Jurkat, Clone E6-1 (cell line): Measurements from ENCODE around the gene TSEN34.
"Not testable (repeated sequence)": the region's sequence is repeated elsewhere in the genome, so short reads cannot be mapped to it uniquely, and the experiment has no call there.

Source experiments
- DNase-seq: peaks from one replicate; pipeline ENCODE4 v3.0.0-alpha.2; 2011; ENCODE audit warnings: low read depth, low spot score
- H3K4me3 ChIP-seq: 2 replicates; pipeline ENCODE4 v1.5.1; 2011; ENCODE audit warnings: mild to moderate bottlenecking, low read length, control low read depth, moderate library complexity

The TSEN34 gene

GRCh38 chr19:54222474-54223276 is 31.6 kb downstream of the TSEN34 start, which contains the start of gene LILRB3:
LILRB3 (minus strand) TSS chr19:54223007; CDS start chr19:54222976, 31 bp downstream.
- not testable (repeated sequence) for H3K4me3 ChIP-seq, DNase-seq

- not testable (repeated sequence) for H3K4me3 ChIP-seq, DNase-seq
Observed at GRCh38 chr19:54223277-54223936, 32.3 kb downstream of the TSEN34 start.

- not testable (repeated sequence) for H3K4me3 ChIP-seq, DNase-seq
Observed at GRCh38 chr19:54223937-54224281, 32.8 kb downstream of the TSEN34 start.

- not testable (repeated sequence) for H3K4me3 ChIP-seq, DNase-seq
Observed at GRCh38 chr19:54224619-54225018, 33.5 kb downstream of the TSEN34 start.

GRCh38 chr19:54229146-54229545 is 38.0 kb downstream of the TSEN34 start:
- DNase-seq, result no peak
- no peak overlapping the region for H3K4me3 ChIP-seq

- H3K4me3 ChIP-seq, result no peak overlapping the region
- DNase-seq, result no peak
Observed at GRCh38 chr19:54230031-54230430, 38.9 kb downstream of the TSEN34 start.

GRCh38 chr19:54231077-54231931 is 40.2 kb downstream of the TSEN34 start:
- H3K4me3 ChIP-seq, result no peak overlapping the region
- DNase-seq, result peak; percentile 57

GRCh38 chr19:54233941-54234340 is 42.8 kb downstream of the TSEN34 start:
- no peak overlapping the region for H3K4me3 ChIP-seq
- DNase-seq, result no peak

GRCh38 chr19:54239491-54240371 is 48.6 kb downstream of the TSEN34 start:
- H3K4me3 ChIP-seq, DNase-seq: not testable (repeated sequence)

- not testable (repeated sequence) for DNase-seq, H3K4me3 ChIP-seq
Observed at GRCh38 chr19:54240372-54241336, 49.5 kb downstream of the TSEN34 start.

GRCh38 chr19:54242234-54242633 is 51.1 kb downstream of the TSEN34 start:
- not testable (repeated sequence) for H3K4me3 ChIP-seq, DNase-seq

- DNase-seq, H3K4me3 ChIP-seq: not testable (repeated sequence)
Observed at GRCh38 chr19:54242646-54243045, 51.5 kb downstream of the TSEN34 start, which contains the start of gene LILRA6. LILRA6 (minus strand) TSS chr19:54242790.

- not testable (repeated sequence) for DNase-seq, H3K4me3 ChIP-seq
Observed at GRCh38 chr19:54243809-54244208, 52.7 kb downstream of the TSEN34 start.
